HEK293 (cell line): ENCODE measurements around the gene GRID2.

Experiments used
- HOXA7 ChIP-seq: sonication (generic); formaldehyde crosslinking; IDR thresholded peaks from 2 replicates; pipeline ENCODE4 v1.8.1; 2022; ENCODE audit warnings: missing genetic modification reagents, borderline replicate concordance
- MZF1 ChIP-seq: fragments of 450-650 bp; formaldehyde crosslinking; IDR thresholded peaks from 2 replicates; pipeline ENCODE4 v1.5.1; 2017; ENCODE audit warnings: missing biosample characterization, missing genetic modification characterization, borderline replicate concordance
- ZNF157 ChIP-seq: fragments of 450-650 bp; formaldehyde crosslinking; IDR thresholded peaks from 2 replicates; pipeline ENCODE4 v1.5.1; 2016; ENCODE audit warnings: missing biosample characterization, missing genetic modification characterization
- ZNF175 ChIP-seq: fragments of 450-650 bp; formaldehyde crosslinking; IDR thresholded peaks from 2 replicates; pipeline ENCODE4 v1.5.1; 2016; ENCODE audit warnings: missing biosample characterization, missing genetic modification characterization
- ZNF473 ChIP-seq: fragments of 450-650 bp; formaldehyde crosslinking; IDR thresholded peaks from 2 replicates; pipeline ENCODE4 v1.5.1; 2017; ENCODE audit warnings: missing biosample characterization, missing genetic modification characterization
- TF ChIP-seq, protein P1 (sequence below): fragments of 450-650 bp; formaldehyde crosslinking; IDR thresholded peaks from 2 replicates; pipeline ENCODE4 v1.5.1; 2016; ENCODE audit warnings: missing biosample characterization, missing genetic modification characterization
- TF ChIP-seq, protein P2 (sequence below): fragments of 450-650 bp; formaldehyde crosslinking; IDR thresholded peaks from 2 replicates; pipeline ENCODE4 v1.5.1; 2016; ENCODE audit warnings: missing biosample characterization, missing genetic modification characterization
- TF ChIP-seq, protein P3 (sequence below): fragments of 450-650 bp; formaldehyde crosslinking; IDR thresholded peaks from 2 replicates; pipeline ENCODE4 v1.5.1; 2016; ENCODE audit warnings: missing biosample characterization, missing genetic modification characterization
- TF ChIP-seq, protein P4 (sequence below): fragments of 450-650 bp; formaldehyde crosslinking; conservative IDR thresholded peaks from 2 replicates; pipeline ENCODE4 v1.5.1; 2016; ENCODE audit warnings: low read depth, missing biosample characterization, missing genetic modification characterization

DNA sequence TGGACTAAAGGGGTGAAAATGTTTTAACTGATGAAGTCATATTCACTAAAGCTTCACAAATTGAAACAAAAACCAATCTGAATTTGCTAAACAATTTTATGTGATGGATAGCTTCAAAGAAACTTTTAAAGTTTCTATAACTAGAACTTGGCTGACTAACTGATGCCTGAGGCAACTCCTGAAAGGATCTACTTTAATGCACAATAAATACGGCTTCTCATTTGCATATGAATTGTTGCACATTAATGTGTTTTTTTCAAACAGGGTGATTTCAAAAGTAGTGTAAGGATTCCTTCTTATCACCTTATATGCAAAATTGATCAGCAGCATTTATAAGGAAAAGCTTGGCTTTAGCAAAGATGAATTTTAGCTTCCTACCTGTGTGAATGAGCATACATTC, 1466.4 kb downstream of the GRID2 start:
- TF ChIP-seq, protein P1, sequence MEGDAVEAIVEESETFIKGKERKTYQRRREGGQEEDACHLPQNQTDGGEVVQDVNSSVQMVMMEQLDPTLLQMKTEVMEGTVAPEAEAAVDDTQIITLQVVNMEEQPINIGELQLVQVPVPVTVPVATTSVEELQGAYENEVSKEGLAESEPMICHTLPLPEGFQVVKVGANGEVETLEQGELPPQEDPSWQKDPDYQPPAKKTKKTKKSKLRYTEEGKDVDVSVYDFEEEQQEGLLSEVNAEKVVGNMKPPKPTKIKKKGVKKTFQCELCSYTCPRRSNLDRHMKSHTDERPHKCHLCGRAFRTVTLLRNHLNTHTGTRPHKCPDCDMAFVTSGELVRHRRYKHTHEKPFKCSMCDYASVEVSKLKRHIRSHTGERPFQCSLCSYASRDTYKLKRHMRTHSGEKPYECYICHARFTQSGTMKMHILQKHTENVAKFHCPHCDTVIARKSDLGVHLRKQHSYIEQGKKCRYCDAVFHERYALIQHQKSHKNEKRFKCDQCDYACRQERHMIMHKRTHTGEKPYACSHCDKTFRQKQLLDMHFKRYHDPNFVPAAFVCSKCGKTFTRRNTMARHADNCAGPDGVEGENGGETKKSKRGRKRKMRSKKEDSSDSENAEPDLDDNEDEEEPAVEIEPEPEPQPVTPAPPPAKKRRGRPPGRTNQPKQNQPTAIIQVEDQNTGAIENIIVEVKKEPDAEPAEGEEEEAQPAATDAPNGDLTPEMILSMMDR: no peak
- TF ChIP-seq ZNF175 (tag by site-specific recombination) (no peak), HOXA7 (no peak), ZNF157 (no peak), MZF1 (no peak), ZNF473 (no peak)
- TF ChIP-seq, protein P2, sequence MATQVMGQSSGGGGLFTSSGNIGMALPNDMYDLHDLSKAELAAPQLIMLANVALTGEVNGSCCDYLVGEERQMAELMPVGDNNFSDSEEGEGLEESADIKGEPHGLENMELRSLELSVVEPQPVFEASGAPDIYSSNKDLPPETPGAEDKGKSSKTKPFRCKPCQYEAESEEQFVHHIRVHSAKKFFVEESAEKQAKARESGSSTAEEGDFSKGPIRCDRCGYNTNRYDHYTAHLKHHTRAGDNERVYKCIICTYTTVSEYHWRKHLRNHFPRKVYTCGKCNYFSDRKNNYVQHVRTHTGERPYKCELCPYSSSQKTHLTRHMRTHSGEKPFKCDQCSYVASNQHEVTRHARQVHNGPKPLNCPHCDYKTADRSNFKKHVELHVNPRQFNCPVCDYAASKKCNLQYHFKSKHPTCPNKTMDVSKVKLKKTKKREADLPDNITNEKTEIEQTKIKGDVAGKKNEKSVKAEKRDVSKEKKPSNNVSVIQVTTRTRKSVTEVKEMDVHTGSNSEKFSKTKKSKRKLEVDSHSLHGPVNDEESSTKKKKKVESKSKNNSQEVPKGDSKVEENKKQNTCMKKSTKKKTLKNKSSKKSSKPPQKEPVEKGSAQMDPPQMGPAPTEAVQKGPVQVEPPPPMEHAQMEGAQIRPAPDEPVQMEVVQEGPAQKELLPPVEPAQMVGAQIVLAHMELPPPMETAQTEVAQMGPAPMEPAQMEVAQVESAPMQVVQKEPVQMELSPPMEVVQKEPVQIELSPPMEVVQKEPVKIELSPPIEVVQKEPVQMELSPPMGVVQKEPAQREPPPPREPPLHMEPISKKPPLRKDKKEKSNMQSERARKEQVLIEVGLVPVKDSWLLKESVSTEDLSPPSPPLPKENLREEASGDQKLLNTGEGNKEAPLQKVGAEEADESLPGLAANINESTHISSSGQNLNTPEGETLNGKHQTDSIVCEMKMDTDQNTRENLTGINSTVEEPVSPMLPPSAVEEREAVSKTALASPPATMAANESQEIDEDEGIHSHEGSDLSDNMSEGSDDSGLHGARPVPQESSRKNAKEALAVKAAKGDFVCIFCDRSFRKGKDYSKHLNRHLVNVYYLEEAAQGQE (tag by site-specific recombination): no peak
- TF ChIP-seq, protein P3, sequence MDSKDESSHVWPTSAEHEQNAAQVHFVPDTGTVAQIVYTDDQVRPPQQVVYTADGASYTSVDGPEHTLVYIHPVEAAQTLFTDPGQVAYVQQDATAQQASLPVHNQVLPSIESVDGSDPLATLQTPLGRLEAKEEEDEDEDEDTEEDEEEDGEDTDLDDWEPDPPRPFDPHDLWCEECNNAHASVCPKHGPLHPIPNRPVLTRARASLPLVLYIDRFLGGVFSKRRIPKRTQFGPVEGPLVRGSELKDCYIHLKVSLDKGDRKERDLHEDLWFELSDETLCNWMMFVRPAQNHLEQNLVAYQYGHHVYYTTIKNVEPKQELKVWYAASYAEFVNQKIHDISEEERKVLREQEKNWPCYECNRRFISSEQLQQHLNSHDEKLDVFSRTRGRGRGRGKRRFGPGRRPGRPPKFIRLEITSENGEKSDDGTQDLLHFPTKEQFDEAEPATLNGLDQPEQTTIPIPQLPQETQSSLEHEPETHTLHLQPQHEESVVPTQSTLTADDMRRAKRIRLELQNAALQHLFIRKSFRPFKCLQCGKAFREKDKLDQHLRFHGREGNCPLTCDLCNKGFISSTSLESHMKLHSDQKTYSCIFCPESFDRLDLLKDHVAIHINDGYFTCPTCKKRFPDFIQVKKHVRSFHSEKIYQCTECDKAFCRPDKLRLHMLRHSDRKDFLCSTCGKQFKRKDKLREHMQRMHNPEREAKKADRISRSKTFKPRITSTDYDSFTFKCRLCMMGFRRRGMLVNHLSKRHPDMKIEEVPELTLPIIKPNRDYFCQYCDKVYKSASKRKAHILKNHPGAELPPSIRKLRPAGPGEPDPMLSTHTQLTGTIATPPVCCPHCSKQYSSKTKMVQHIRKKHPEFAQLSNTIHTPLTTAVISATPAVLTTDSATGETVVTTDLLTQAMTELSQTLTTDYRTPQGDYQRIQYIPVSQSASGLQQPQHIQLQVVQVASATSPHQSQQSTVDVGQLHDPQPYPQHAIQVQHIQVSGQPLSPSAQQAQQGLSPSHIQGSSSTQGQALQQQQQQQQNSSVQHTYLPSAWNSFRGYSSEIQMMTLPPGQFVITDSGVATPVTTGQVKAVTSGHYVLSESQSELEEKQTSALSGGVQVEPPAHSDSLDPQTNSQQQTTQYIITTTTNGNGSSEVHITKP (tag by site-specific recombination): no peak
- TF ChIP-seq, protein P4, sequence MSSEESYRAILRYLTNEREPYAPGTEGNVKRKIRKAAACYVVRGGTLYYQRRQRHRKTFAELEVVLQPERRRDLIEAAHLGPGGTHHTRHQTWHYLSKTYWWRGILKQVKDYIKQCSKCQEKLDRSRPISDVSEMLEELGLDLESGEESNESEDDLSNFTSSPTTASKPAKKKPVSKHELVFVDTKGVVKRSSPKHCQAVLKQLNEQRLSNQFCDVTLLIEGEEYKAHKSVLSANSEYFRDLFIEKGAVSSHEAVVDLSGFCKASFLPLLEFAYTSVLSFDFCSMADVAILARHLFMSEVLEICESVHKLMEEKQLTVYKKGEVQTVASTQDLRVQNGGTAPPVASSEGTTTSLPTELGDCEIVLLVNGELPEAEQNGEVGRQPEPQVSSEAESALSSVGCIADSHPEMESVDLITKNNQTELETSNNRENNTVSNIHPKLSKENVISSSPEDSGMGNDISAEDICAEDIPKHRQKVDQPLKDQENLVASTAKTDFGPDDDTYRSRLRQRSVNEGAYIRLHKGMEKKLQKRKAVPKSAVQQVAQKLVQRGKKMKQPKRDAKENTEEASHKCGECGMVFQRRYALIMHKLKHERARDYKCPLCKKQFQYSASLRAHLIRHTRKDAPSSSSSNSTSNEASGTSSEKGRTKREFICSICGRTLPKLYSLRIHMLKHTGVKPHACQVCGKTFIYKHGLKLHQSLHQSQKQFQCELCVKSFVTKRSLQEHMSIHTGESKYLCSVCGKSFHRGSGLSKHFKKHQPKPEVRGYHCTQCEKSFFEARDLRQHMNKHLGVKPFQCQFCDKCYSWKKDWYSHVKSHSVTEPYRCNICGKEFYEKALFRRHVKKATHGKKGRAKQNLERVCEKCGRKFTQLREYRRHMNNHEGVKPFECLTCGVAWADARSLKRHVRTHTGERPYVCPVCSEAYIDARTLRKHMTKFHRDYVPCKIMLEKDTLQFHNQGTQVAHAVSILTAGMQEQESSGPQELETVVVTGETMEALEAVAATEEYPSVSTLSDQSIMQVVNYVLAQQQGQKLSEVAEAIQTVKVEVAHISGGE (tag by site-specific recombination): no peak
